K562 (cell line): ENCODE data around the gene TUBB2A. TPM values are rescaled to one million over a fixed set of nuclear protein-coding genes. Genes with fewer than 3 reads are reported as not detected.

ENCODE experiments used
- ATAC-seq: fragments of 200-7000 bp; cut with Tn5 transposase; 3 replicates; pipeline ENCODE4 v1.9.1; 2020; ENCODE audit warnings: moderate library complexity
- BruUV-seq: library from RNA; stranded (reverse); fragments of 400-500 nt; replicated peaks from 2 replicates; lab custom pipeline; 2021; lab: Mats Ljungman, UMichigan
- CTCF ChIA-PET: fragments of 300-600 bp; formaldehyde crosslinking; extraction: SDS; loops from one replicate; lab custom pipeline; 2021; ENCODE audit warnings: low intra/inter-chr PET ratio; lab: Yijun Ruan, JAX
- POLR2A ChIA-PET: fragments of 300-600, 350-650 bp; sonication (Branson Sonifier 250); formaldehyde crosslinking; extraction: SDS; loops from one replicate; lab custom pipeline; 2021; ENCODE audit warnings: antibody characterized with exemption, inconsistent platforms; lab: Yijun Ruan, JAX
- DNase-seq, 4 experiments: peaks; one replicate each; pipeline versions ENCODE4 v3.0.0 to v3.0.0-alpha.2; 2011 to 2018; ENCODE audit warnings: low spot score in 3 of 4, mixed read lengths in 3 of 4; ENCODE audit errors: extremely low read depth in 1 of 4
- FAIRE-seq: peaks from 2 replicates; lab custom pipeline; 2011; peaks lifted over from hg19 to GRCh38; lab: Jason Lieb, UNC
- H2AFZ ChIP-seq: 2 replicates; pipeline ENCODE4 v1.6.0; 2011; ENCODE audit warnings: low read depth, low read length, control low read depth, inconsistent platforms
- H3K27ac ChIP-seq: fragments of 200-600 bp; 3 replicates; pipeline ENCODE4 v1.8.0; 2011; ENCODE audit warnings: low read depth, mild to moderate bottlenecking, control low read depth, inconsistent platforms, low read length, moderate library complexity, mixed read lengths; ENCODE audit errors: extremely low read depth
- H3K27me3 ChIP-seq, 2 experiments: fragments of 300-600 bp in 1 of 2; 2 replicates in 1 of 2; 3 replicates in 1 of 2; pipeline versions ENCODE4 v1.6.0 to v1.8.0; 2011; ENCODE audit warnings: inconsistent platforms in 2 of 2, low read length in 2 of 2, mild to moderate bottlenecking in 1 of 2, mixed read lengths in 1 of 2, moderate library complexity in 1 of 2; ENCODE audit not compliant: control insufficient read depth in 2 of 2, insufficient read depth in 2 of 2
- H3K36me3 ChIP-seq: fragments of 300-600 bp; 3 replicates; pipeline ENCODE4 v1.8.0; 2011; ENCODE audit warnings: mild to moderate bottlenecking, low read length, inconsistent platforms; ENCODE audit not compliant: control insufficient read depth, insufficient read depth
- H3K4me1 ChIP-seq, 2 experiments: fragments of 200-600 bp in 1 of 2; replicated peaks in 1 of 2; 2 replicates in 1 of 2; 3 replicates in 1 of 2; pipeline versions ENCODE4 v1.5.1 to v1.8.0; 2011; ENCODE audit warnings: inconsistent platforms in 2 of 2, low read length in 2 of 2, mild to moderate bottlenecking in 1 of 2, mixed read lengths in 1 of 2, moderate library complexity in 1 of 2; ENCODE audit not compliant: control insufficient read depth in 2 of 2, insufficient read depth in 2 of 2
- H3K4me2 ChIP-seq: 2 replicates; pipeline ENCODE4 v1.6.1; 2011; ENCODE audit warnings: low read length, control low read depth, inconsistent platforms, mixed read lengths; ENCODE audit not compliant: insufficient read depth
- H3K4me3 ChIP-seq: fragments of 200-600 bp; sonication (generic), shearing (Covaris generic); 2 replicates; pipeline ENCODE4 v1.5.1; 2016; ENCODE audit warnings: control low read depth, inconsistent platforms
- H3K79me2 ChIP-seq: fragments of 200-600 bp; 3 replicates; pipeline ENCODE4 v1.8.0; 2011; ENCODE audit warnings: low read length, inconsistent platforms; ENCODE audit not compliant: control insufficient read depth, insufficient read depth
- H3K9ac ChIP-seq, 2 experiments: 2 replicates each; pipeline versions ENCODE4 v1.6.0 to v1.6.1; 2011; ENCODE audit warnings: low read depth in 2 of 2, low read length in 2 of 2, control low read depth in 1 of 2, inconsistent platforms in 1 of 2, mild to moderate bottlenecking in 1 of 2, mixed read lengths in 1 of 2; ENCODE audit not compliant: insufficient read depth in 1 of 2
- H3K9me1 ChIP-seq: one replicate; pipeline ENCODE4 v1.6.0; 2011; ENCODE audit warnings: inconsistent platforms, mild to moderate bottlenecking, low read length, moderate library complexity; ENCODE audit not compliant: control insufficient read depth, insufficient read depth
- H3K9me3 ChIP-seq: replicated peaks from 2 replicates; pipeline ENCODE4 v1.5.1; 2011; ENCODE audit warnings: low read depth, low read length, inconsistent platforms; ENCODE audit not compliant: control insufficient read depth, insufficient read depth
- H4K20me1 ChIP-seq: replicated peaks from 2 replicates; pipeline ENCODE4 v1.6.1; 2011; ENCODE audit warnings: low read length, inconsistent platforms, mixed read lengths; ENCODE audit not compliant: control insufficient read depth, insufficient read depth
- BRCA1 ChIP-seq, 2 experiments: fragments of 450-650 bp in 1 of 2; sonication (generic) in 1 of 2; formaldehyde crosslinking in 1 of 2; IDR thresholded peaks; 2 replicates each; pipeline versions ENCODE4 v1.5.0 to v1.6.1; 2017 to 2020; ENCODE audit warnings: mild to moderate bottlenecking in 1 of 2, missing genetic modification reagents in 1 of 2
- FOSL1 ChIP-seq: fragments of 200-800 bp; sonication (Bioruptor generic); conservative IDR thresholded peaks from 2 replicates; pipeline ENCODE4 v1.6.1; 2016; ENCODE audit warnings: missing genetic modification characterization, missing compliant biosample characterization
- MAX ChIP-seq: sonication (generic); formaldehyde crosslinking; IDR thresholded peaks from 2 replicates; pipeline ENCODE4 v1.9.0; 2022; ENCODE audit warnings: mild to moderate bottlenecking, missing genetic modification reagents
- MECOM ChIP-seq: fragments of 250-450 bp; sonication (Bioruptor Pico); IDR thresholded peaks from 2 replicates; pipeline ENCODE4 v1.8.0; 2022; ENCODE audit warnings: inconsistent platforms
- ZBTB40 ChIP-seq, 2 experiments: fragments of 450-650 bp in 1 of 2; sonication (generic) in 1 of 2; formaldehyde crosslinking in 1 of 2; IDR thresholded peaks; 2 replicates each; pipeline versions ENCODE4 v1.7.1 to v1.9.0; 2016 to 2022; ENCODE audit warnings: inconsistent platforms in 1 of 2, mild to moderate bottlenecking in 1 of 2, missing genetic modification reagents in 1 of 2
- ZNF239 ChIP-seq: fragments of 250-450 bp; sonication (Bioruptor Pico); IDR thresholded peaks from 2 replicates; pipeline ENCODE4 v1.4.0; 2020; ENCODE audit warnings: mild to moderate bottlenecking
- WGBS: fragments of 100-300 bp; shearing (Covaris generic); methylation state at CpG from one replicate; pipeline ENCODE4 v1.1.6; 2016; ENCODE audit warnings: low coverage, mixed read lengths; ENCODE audit not compliant: insufficient coverage; ENCODE audit errors: missing lambda C conversion rate; 5-methylcytosine and 5-hydroxymethylcytosine counted together
- in situ Hi-C: fragments of 300-500 bp; cut with MboI; formaldehyde crosslinking; loops from 4 replicates; pipeline ENCODE4 v1.15.0; 2018; ENCODE audit warnings: inconsistent platforms, mixed read lengths
- intact Hi-C: fragments of 100-400 bp; cut with micrococcal nuclease; formaldehyde crosslinking; loops from 2 replicates; pipeline ENCODE4 v1.14.2; 2022
- polyA plus RNA-seq, 8 experiments: library from polyadenylated mRNA; depleted of rRNA in 4 of 8; stranded (reverse) in 5 of 8; unstranded in 3 of 8; fragments of >200 nt; fragmentation: Nextera tagmentation in 2 of 8; fragmentation: Illumina TruSeq in 1 of 8; extraction: Ambion mirVana in 2 of 8; extraction: Trizol in 1 of 8; gene quantifications; 2 replicates each; pipeline versions ENCODE4 v1.2.1 to v1.2.3, GENCODE V29; 2011 to 2014; ENCODE audit warnings: inconsistent platforms in 1 of 8, missing spikeins in 1 of 8
- total RNA-seq, 7 experiments: library from RNA; depleted of rRNA in 6 of 7; stranded (reverse); fragments of >200 nt in 6 of 7; fragmentation: Illumina TruSeq in 2 of 7; extraction: Trizol in 2 of 7; gene quantifications; 2 replicates each; pipeline versions ENCODE4 v1.2.1 to v1.2.3, GENCODE V29; 2011 to 2021; ENCODE audit warnings: low replicate concordance in 1 of 7

Gene TUBB2A
- total and polyA plus RNA-seq, 9 of the 15 experiments (the other 6 are each of a cell fraction or from before 2014, with no cell fraction given) = 3.6 to 92.1 (median 45.6) TPM

- POLR2A ChIA-PET = interaction anchor here (0.7 to 1.4 kb wide), 7 partner anchors 8 to 133 kb away, joined by 3 to 6 read pairs (median 4); partner anchors contain the start of gene TUBB2A
- in situ Hi-C loops (no loop called here), intact Hi-C loops (loop anchor here (2.0 to 5.0 kb wide), 2 partner anchors 50 to 122 kb away; partner anchors contain the start of genes NQO2 and RIPK1)
- FAIRE-seq = peak; percentile 68
- peak overlapping the region; percentile 98 for H3K4me2 ChIP-seq
- peaks cover 9% of the 10 kb centered on the region; the same call in 2 of the 3 replicates for H3K36me3 ChIP-seq
- no peaks in the 10 kb centered on the region; the same call in 1 of the 2 replicates for H4K20me1 ChIP-seq
- CTCF ChIA-PET = no interaction called here
- peak overlapping the region; percentile 85 to 97 for H3K9ac ChIP-seq
- BruUV-seq = TSS peak; percentile 56
- H3K4me3 ChIP-seq = peak overlapping the region; percentile 76
- H3K4me1 ChIP-seq = peaks cover 8 to 15% of the 10 kb centered on the region in 2 experiments; a peak in 4 of 5 replicates
- peak in 1 of 4 experiments; percentile 55 for DNase-seq
- peak overlapping the region; percentile 86 for H3K27ac ChIP-seq
- peak; percentile 64 for ATAC-seq
- H2AFZ ChIP-seq = peak overlapping the region; percentile 98
- no peaks in the 10 kb centered on the region for H3K27me3 ChIP-seq
- no peaks in the 10 kb centered on the region for H3K9me3 ChIP-seq
- WGBS = 13% methylated on average over 19 of the region's 19 CpGs
- peaks cover 9% of the 10 kb centered on the region; the same call in 2 of the 3 replicates for H3K79me2 ChIP-seq
- H3K9me1 ChIP-seq = no peaks in the 10 kb centered on the region
- peak; percentile 41 for TF ChIP-seq FOSL1
- TF ChIP-seq MECOM (CRISPR knock-in tag) = 0 out of 2 replicates have a peak, but pooled peaks have one; percentile 41
- TF ChIP-seq ZBTB40 (IDR thresholded peaks at IDR 0.05) = 0 out of 2 replicates have a peak, but pooled peaks have one; percentile 27
- TF ChIP-seq ZBTB40 (CRISPR knock-in tag; IDR thresholded peaks at IDR 0.05) = no peak
- no peak for TF ChIP-seq BRCA1 (IDR thresholded peaks at IDR 0.05)
- no peak for TF ChIP-seq BRCA1 (CRISPR knock-in tag; IDR thresholded peaks at IDR 0.05)
- no peak for TF ChIP-seq MAX (CRISPR knock-in tag)
- TF ChIP-seq ZNF239 (CRISPR knock-in tag) = no peak
Observed at GRCh38 chr6:3119040-3119723, 38.2 kb downstream of the TUBB2A start.
